Activated CD4-positive, alpha-beta T cell treated with anti-CD3 and anti-CD28 coated beads, Interleukin-2, Interleukin-4, amounts not matched to agents 100 ng/mL and 50 ng/mL, durations not matched to agents 16 hours and 8 hours (primary cell): ENCODE results near the gene PLIN5.
"Not testable (repeated sequence)": the region's sequence is repeated elsewhere in the genome, so short reads cannot be mapped to it uniquely, and the experiment has no call there.

ENCODE experiments used
- DNase-seq: peaks from one replicate; pipeline ENCODE4 v3.0.0-alpha.2; 2020; ENCODE audit warnings: low spot score

PLIN5 gene

GRCh38 chr19:4568886-4569285, 33.9 kb upstream of the PLIN5 start:
- no peak for DNase-seq

GRCh38 chr19:4567584-4568071, 32.6 kb upstream of the PLIN5 start:
- DNase-seq: peak; percentile 65

DNA sequence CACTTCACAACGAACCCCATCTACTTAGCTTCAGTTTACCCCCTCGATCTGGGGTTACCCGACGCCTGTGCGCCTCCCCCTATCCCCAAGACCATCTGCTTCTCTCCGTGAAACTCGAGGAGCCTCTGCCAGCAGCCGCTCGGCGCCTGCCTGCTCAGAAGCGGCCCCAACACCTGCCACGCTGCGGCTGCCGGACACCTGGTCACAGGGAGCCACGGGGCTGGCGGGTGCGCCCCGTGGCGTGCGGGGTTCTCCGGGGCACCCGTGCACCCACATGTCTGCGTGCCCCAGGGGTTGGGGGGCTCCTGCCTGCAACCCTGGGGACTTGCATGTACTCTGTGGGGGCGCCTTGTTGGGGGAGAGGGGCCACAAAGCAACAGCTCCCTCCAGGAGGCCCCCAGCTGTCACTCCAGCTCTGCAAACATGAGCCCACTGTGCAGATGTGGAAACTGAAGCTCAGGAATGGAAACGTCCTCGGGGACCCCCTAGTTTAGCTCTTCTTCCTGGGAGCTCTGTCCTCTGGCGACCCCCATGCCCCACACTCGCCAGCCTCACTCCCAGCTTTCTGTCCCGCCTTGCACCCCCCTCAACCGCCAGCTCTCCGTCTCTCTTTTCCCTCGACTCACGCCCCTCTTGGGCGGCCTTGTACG, 31.5 kb upstream of the PLIN5 start:
- DNase-seq: no peak

DNA sequence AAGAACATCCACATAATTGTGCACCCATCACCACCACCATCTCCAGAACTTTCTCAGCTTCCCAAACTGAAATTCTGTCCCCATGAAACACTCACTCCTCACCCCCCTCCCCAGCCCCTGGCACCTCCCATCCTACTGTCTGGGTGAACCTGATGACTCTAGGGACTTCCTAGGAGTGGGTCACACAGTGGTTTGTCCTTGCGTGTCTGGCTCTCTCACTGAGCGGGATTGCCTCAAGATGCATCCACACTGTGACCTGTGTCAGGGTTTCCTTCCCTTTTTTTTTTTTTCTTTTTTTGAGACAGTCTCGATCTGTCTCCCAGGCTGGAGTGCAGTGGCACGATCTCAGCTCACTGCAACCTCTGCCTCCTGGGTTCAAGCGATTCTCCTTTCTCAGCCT, 28.5 kb upstream of the PLIN5 start:
- DNase-seq: not testable (repeated sequence)

GRCh38 chr19:4562085-4562484, 27.1 kb upstream of the PLIN5 start:
- DNase-seq: not testable (repeated sequence)

DNA sequence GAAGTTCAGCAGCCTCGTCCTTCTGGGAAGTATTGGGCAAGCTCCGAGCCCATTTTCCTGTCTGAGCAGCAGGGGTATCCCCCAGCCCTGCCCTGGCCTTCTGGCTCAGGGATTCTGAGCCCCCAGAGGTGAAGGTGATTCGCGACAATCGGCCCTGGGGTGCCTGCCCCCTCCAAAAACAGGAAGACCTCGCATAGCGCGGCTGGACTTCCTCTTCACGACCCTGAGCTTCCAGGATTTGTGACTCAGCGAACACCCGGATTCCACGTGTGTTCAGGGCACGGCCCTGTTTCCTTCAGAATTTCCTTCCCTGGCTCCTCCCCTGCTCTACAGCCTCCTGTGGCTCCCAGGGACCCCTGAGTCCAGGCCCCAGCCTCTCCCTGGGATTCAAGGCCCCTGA, 24.5 kb upstream of the PLIN5 start, which contains the start of gene SEMA6B:
Gene SEMA6B (minus strand): TSS at position 116 of the 400 bp plus-strand sequence. CDS start 1,227 bp downstream, outside the sequence.
- DNase-seq: no peak

DNA sequence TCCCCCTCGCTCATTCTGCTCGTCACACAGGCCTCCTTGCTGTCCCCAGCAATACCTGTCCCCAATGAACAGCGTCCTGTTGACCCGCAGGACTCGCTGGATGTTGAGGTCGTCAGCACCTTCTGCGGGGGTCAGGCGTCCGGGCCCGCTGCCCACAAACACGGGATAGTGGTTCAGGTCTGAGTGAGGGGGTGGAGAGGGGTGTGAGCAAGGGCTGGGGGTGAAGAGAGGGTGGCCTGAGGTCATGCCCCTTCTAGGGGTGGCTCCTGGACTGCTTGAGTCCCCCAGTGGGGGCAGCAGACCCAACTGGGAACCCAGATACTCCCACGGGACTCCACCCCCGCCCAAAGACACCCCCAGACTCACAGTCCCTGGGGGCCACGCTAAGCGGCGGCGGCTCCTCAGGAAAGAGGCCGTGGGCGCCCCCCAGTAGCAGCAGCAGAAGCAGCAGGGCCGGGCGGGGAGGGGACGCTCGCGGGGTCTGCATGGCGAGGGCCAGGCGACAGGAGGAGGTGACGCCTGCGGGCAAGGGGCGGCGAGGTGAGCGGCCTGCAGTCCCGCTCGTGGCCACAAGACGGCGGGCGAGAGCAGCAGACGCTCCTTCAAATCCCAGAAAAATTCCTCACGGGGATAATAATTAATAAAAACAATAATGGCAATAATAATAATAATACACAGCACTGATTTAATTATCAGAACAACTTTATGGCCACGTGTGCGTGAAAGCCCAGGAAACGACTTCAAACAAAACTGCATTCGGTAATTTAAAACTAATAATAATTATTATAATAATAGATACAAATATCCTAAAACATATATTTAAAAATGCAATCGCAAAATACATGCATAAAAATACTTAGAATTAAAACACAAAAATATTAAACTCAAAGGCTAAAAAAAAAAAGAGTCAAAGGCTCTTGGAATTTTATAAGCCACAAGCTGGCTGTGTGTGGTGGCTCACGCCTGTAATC, 23.2 kb upstream of the PLIN5 start:
- DNase-seq: no peak

- no peak for DNase-seq
Observed at GRCh38 chr19:4557144-4557970, 22.3 kb upstream of the PLIN5 start.

- peak; percentile 13 for DNase-seq
Observed at GRCh38 chr19:4556597-4557127, 21.6 kb upstream of the PLIN5 start.

DNA sequence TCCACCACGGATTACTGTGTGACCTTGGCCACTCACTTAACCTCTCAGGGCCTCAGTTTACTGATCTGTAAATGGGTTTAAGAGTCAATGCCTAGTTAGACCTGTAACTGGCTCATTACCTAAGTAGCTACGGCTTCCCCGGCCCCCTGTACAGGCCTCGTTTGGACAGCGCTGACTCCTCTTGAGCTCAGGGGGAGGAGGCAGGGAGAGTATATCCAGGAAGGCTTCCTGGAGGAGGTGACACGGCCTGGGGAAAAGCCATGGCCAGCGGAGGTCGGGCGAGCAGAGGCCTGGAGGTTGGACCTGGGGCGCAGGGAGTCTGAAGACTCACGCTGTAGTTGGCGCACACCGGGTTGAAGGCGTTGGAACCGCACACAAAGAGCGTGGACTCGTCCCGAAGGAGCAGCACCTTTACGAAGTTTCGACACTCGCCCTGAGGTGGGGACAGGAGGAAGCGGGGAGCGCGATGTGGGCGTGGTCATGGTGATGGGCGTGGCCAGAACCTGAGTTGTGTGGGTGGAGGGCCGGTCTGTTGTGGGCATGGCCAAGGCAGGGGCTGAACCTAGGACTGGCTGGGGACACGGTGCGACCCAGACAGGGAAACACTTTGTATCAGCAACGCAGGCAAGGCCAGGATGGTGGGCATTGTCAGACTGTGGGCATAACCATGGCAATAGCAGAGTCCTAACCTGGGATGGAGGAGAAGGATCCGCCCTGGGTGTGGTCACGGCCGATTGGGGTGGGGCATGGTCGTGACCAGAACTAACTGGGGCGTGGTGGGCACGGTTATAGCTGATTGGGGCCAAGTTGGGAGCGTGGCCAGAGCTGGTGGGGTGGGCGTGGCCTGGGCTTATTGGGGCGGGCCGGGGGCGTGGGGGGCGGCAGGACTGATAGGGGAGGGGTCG, 20.9 kb upstream of the PLIN5 start:
- no peak for DNase-seq

- no peak for DNase-seq
Observed at GRCh38 chr19:4554717-4555116, 19.7 kb upstream of the PLIN5 start.

- DNase-seq: no peak
Observed at GRCh38 chr19:4553775-4554174, 18.8 kb upstream of the PLIN5 start.

GRCh38 chr19:4553092-4553695, 18.2 kb upstream of the PLIN5 start:
- no peak for DNase-seq

- no peak for DNase-seq
Observed at GRCh38 chr19:4552525-4552819, 17.4 kb upstream of the PLIN5 start.

GRCh38 chr19:4550479-4551050, 15.5 kb upstream of the PLIN5 start:
- no peak for DNase-seq

- no peak for DNase-seq
Observed at GRCh38 chr19:4550018-4550417, 15.0 kb upstream of the PLIN5 start.

GRCh38 chr19:4548238-4548584, 13.2 kb upstream of the PLIN5 start:
- DNase-seq: no peak

- peak; percentile 19 for DNase-seq
Observed at GRCh38 chr19:4547303-4548237, 12.5 kb upstream of the PLIN5 start.
